ENCODE measurements around the gene ZNF143.
A peak's percentile ranks its signal among the peaks of the same experiment; 100 is the strongest.

ZNF143 gene

GRCh38 chr11:9550191-9550628, 89.4 kb downstream of the ZNF143 start:
- no peak for FAIRE-seq
- TF ChIP-seq POLR2A (IDR thresholded peaks at IDR 0.05; ENCODE audit: low read depth, low read length) = no peak

GRCh38 chr11:9561279-9561982, 100.6 kb downstream of the ZNF143 start:
- no peak for DNase-seq (ENCODE audit: insufficient read length, low spot score)
- FAIRE-seq = no peak
- TF ChIP-seq POLR2A (IDR thresholded peaks at IDR 0.05; ENCODE audit: low read depth, low read length) = no peak

More at GRCh38 chr11:9550191-9550628, 89.4 kb downstream of the ZNF143 start:
- no peak for DNase-seq (ENCODE audit: insufficient read length, low spot score)

- DNase-seq (ENCODE audit: insufficient read length, low spot score) (no peak), FAIRE-seq (no peak)
- no peak for TF ChIP-seq POLR2A (IDR thresholded peaks at IDR 0.05; ENCODE audit: low read depth, low read length)
Measured at GRCh38 chr11:9562716-9563115, 101.9 kb downstream of the ZNF143 start.

GRCh38 chr11:9563196-9563730, 102.5 kb downstream of the ZNF143 start:
- TF ChIP-seq POLR2A (IDR thresholded peaks at IDR 0.05; ENCODE audit: low read depth, low read length) = no peak
- no peak for FAIRE-seq
- no peak for DNase-seq (ENCODE audit: insufficient read length, low spot score)

GRCh38 chr11:9565822-9566560, 105.2 kb downstream of the ZNF143 start:
- FAIRE-seq (peak; percentile 99), DNase-seq (ENCODE audit: insufficient read length, low spot score) (peak; percentile 82)
- TF ChIP-seq POLR2A (IDR thresholded peaks at IDR 0.05; ENCODE audit: low read depth, low read length) = no peak

- DNase-seq (ENCODE audit: insufficient read length, low spot score) (no peak), FAIRE-seq (no peak)
- TF ChIP-seq POLR2A (IDR thresholded peaks at IDR 0.05; ENCODE audit: low read depth, low read length) = no peak
Measured at GRCh38 chr11:9566561-9567063, 105.8 kb downstream of the ZNF143 start.

GRCh38 chr11:9567401-9567800, 106.6 kb downstream of the ZNF143 start:
- DNase-seq (ENCODE audit: insufficient read length, low spot score) (no peak), FAIRE-seq (no peak)
- TF ChIP-seq POLR2A (IDR thresholded peaks at IDR 0.05; ENCODE audit: low read depth, low read length) = no peak

GRCh38 chr11:9568161-9568853, 107.5 kb downstream of the ZNF143 start:
- TF ChIP-seq POLR2A (IDR thresholded peaks at IDR 0.05; ENCODE audit: low read depth, low read length) = no peak
- DNase-seq (ENCODE audit: insufficient read length, low spot score) (no peak), FAIRE-seq (no peak)

- peak; percentile 38 for DNase-seq (ENCODE audit: insufficient read length, low spot score)
- TF ChIP-seq POLR2A (IDR thresholded peaks at IDR 0.05; ENCODE audit: low read depth, low read length) = no peak
- FAIRE-seq = peak; percentile 27
Measured at GRCh38 chr11:9568854-9569587, 108.2 kb downstream of the ZNF143 start.

GRCh38 chr11:9569588-9570164, 108.9 kb downstream of the ZNF143 start:
- DNase-seq (ENCODE audit: insufficient read length, low spot score) = no peak
- no peak for FAIRE-seq
- no peak for TF ChIP-seq POLR2A (IDR thresholded peaks at IDR 0.05; ENCODE audit: low read depth, low read length)

GRCh38 chr11:9570313-9571025, 109.7 kb downstream of the ZNF143 start:
- FAIRE-seq (no peak), DNase-seq (ENCODE audit: insufficient read length, low spot score) (no peak)
- TF ChIP-seq POLR2A (IDR thresholded peaks at IDR 0.05; ENCODE audit: low read depth, low read length) = no peak

- DNase-seq (ENCODE audit: insufficient read length, low spot score) (no peak), FAIRE-seq (no peak)
- no peak for TF ChIP-seq POLR2A (IDR thresholded peaks at IDR 0.05; ENCODE audit: low read depth, low read length)
Measured at GRCh38 chr11:9571071-9571762, 110.4 kb downstream of the ZNF143 start.

Measured in H54 (cell line).